Fibroblast of the aortic adventitia (primary cell): ENCODE results near the gene NSMCE3. TPM values are rescaled to one million over a fixed set of nuclear protein-coding genes. Genes with fewer than 3 reads are reported as not detected.

Source experiments
- DNase-seq: peaks from one replicate; pipeline ENCODE4 v3.0.0-alpha.2; 2010; ENCODE audit warnings: low read depth
- H3K4me3 ChIP-seq: 2 replicates; pipeline ENCODE4 v1.5.1; 2011; ENCODE audit warnings: low read depth, mild to moderate bottlenecking, control low read depth, low read length, moderate library complexity
- CTCF ChIP-seq: IDR thresholded peaks from 2 replicates; pipeline ENCODE4 v1.5.1; 2011; ENCODE audit warnings: mild to moderate bottlenecking, low read length, control low read depth, inconsistent platforms; ENCODE audit not compliant: insufficient read depth
- total RNA-seq: library from RNA; depleted of rRNA; stranded (reverse); fragments of >200 nt; gene quantifications from 2 replicates; pipeline ENCODE4 v1.2.3, GENCODE V29; 2012; ENCODE audit warnings: low replicate concordance

NSMCE3 gene
- total RNA-seq, 1 donor: 9.0 TPM

DNA sequence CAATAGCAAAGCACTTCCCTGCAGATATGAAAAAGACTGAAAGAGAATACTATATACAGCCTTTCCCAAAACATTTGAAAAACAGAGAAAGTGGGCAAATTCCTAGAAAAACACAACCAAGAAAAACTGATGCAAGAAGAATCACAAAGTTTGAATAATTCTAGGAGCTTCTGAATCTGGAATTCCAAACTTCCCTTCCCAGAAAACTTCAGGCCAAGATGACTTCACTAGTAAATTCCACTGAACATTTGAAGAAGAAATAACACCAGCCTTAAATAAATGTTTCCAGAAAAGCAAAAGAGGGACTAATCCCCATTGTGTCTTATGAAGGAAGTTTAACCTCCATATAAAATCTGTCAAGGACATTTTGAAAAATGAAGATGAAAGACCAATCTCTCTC is 15.8 kb upstream of the NSMCE3 start:
- no peak for TF ChIP-seq CTCF
- DNase-seq: no peak
- H3K4me3 ChIP-seq: no peak overlapping the region

DNA sequence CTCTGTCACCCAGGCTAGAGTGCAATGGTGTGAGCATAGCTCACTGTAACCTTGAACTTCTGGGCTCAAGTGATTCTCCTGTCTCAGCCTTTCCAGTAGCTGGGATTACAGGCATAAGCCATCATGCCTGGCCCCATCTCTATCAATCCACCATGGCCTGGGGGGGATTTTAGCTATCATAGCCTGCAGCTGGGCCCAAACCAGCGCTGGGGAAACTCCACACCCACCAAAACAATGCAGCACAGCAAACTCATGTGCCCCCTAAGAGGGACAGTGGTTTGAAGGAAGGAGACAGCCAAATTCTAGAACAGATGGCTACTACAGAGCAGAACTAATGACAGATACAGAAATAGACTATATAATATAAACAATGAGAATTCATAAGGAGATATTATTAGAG is 13.8 kb upstream of the NSMCE3 start:
- no peak for TF ChIP-seq CTCF
- no peak for DNase-seq
- H3K4me3 ChIP-seq: no peak overlapping the region

DNA sequence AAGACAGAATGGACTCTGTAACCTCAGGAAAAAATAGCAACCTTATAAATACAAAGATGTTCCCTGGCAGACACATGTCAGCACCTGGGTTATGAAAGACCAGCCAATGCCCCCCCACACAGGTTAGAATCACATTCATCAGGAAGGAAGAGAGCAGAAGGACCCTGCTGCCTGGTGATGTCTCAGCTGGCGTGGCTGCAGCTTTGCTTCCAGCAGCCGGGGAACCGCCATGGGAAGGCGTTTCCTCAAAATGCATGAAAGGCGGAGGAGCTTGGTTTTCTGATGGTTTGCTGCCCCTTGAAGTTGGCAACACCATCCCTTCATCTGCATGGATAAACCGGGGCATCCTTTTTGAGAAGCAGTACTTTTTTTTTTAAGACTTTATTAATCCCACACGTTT is 10.9 kb upstream of the NSMCE3 start:
- H3K4me3 ChIP-seq: no peak overlapping the region
- DNase-seq: no peak
- no peak for TF ChIP-seq CTCF

DNA sequence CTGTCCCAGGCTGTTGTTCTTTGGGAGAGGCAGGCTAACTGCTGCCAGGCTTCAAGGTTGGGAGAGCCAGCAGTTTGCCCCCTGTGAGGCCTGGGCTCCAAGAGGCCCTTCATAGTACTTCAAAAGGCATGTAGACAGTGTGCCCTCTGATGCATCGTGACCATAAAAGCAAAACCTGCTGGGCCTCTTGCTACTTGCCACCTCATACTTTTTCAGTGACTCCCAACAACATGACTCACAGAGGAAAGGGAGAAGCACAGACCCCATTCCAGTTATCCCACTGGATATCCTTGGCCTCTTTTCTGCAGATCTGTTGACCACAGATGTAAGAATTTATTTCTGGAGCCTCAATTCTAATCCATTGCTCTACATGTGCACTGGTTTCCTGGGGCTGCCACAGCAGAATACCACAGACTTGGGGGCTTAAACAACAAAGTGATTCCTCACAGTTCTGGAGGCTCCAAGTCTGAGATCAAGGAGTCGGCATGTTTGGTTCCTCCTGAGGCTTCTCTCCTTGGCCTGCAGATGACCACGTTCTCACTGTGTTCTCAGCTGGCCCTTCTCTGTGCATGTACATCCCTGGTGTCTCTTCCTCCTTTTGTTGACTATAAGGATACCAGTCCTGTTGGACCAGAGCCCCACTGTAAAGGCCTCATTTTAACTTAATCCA is 8.9 kb upstream of the NSMCE3 start:
- no peak overlapping the region for H3K4me3 ChIP-seq
- no peak for TF ChIP-seq CTCF
- DNase-seq: peak; percentile 75

DNA sequence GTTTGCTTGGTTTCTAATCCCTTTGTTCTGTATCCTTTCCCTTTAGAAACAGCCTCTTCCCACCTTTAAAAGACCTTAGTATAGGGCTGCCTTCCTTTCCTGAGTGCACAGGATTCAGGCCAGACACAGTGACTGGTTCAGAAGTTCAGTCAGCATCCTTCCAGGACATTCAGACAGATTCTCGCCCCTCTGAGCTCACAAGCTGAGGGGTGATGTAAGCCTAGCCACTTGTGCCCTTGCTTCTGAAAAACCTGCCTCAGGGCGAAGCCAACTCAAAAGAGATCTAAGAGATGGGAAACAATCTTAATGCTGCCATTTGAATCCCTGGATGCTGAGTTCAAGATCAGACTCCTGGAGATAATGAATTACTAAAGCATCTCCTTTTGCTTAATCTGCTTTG is 6.7 kb upstream of the NSMCE3 start:
- no peak overlapping the region for H3K4me3 ChIP-seq
- no peak for TF ChIP-seq CTCF
- no peak for DNase-seq

- DNase-seq: no peak
- no peak for TF ChIP-seq CTCF
- H3K4me3 ChIP-seq: no peak overlapping the region
These were observed 6.2 kb upstream of the NSMCE3 start for GRCh38 chr15:29275855-29276254.

- H3K4me3 ChIP-seq: no peak overlapping the region
- no peak for DNase-seq
- no peak for TF ChIP-seq CTCF
These were observed 5.3 kb upstream of the NSMCE3 start for GRCh38 chr15:29274946-29275345.
